ENCODE measurements around the gene CCDC170. TPM values are rescaled to one million over a fixed set of nuclear protein-coding genes. Genes with fewer than 3 reads are reported as not detected.

The CCDC170 gene
- total RNA-seq, 2 experiments from 2014 or later: not detected

GRCh38 chr6:151536188-151536479 is 42.3 kb downstream of the CCDC170 start:
- DNase-seq: no peak
- Histone ChIP-seq H3K9me3 (ENCODE audit: control insufficient read depth in 1 of 2, insufficient read depth in 1 of 2, low read length in 2 of 2) (peaks cover 10 to 13% of the 10 kb centered on the region in 2 experiments), H3K36me3 (ENCODE audit: insufficient read depth, low read length) (no peaks in the 10 kb centered on the region), H3K4me3 (ENCODE audit: low read length) (no peak overlapping the region), H3K27me3 (ENCODE audit: control insufficient read depth in 1 of 2, insufficient read depth in 2 of 2, low read length in 2 of 2) (no peaks in the 10 kb centered on the region), H3K4me1 (ENCODE audit: insufficient read depth, low read length) (no peaks in the 10 kb centered on the region), H3K27ac (ENCODE audit: low read depth in 1 of 2, low read length in 2 of 2) (no peak overlapping the region)
- Mint-ChIP-seq H3K36me3 (ENCODE audit: low read depth) (no peaks in the 10 kb centered on the region), H3K9me3 (peaks cover 11% of the 10 kb centered on the region), H3K4me3 (no peak overlapping the region), H3K4me1 (ENCODE audit: low read depth) (no peaks in the 10 kb centered on the region), H3K27ac (no peak overlapping the region), H3K27me3 (no peaks in the 10 kb centered on the region)
- TF ChIP-seq CTCF (IDR thresholded peaks at IDR 0.05): no peak
- intact Hi-C loops (cut with DNase I, micrococcal nuclease): no loop called here
- no peak for ATAC-seq (ENCODE audit: poor library complexity)
- ChIA-PET POLR2A (no interaction called here), CTCF (no interaction called here)

- no peak for ATAC-seq (ENCODE audit: poor library complexity)
- intact Hi-C loops (cut with DNase I, micrococcal nuclease): no loop called here
- H3K4me1 Mint-ChIP-seq (ENCODE audit: low read depth): no peaks in the 10 kb centered on the region
- H3K9me3 Mint-ChIP-seq: peaks cover 11% of the 10 kb centered on the region
- POLR2A ChIA-PET: no interaction called here
- Histone ChIP-seq H3K4me1 (ENCODE audit: insufficient read depth, low read length) (no peaks in the 10 kb centered on the region), H3K4me3 (ENCODE audit: low read length) (no peak overlapping the region), H3K27me3 (ENCODE audit: control insufficient read depth in 1 of 2, insufficient read depth in 2 of 2, low read length in 2 of 2) (no peaks in the 10 kb centered on the region), H3K36me3 (ENCODE audit: insufficient read depth, low read length) (no peaks in the 10 kb centered on the region), H3K9me3 (ENCODE audit: control insufficient read depth in 1 of 2, insufficient read depth in 1 of 2, low read length in 2 of 2) (peaks cover 10 to 13% of the 10 kb centered on the region in 2 experiments), H3K27ac (ENCODE audit: low read depth in 1 of 2, low read length in 2 of 2) (no peak overlapping the region)
- H3K4me3 Mint-ChIP-seq: no peak overlapping the region
- DNase-seq: no peak
- TF ChIP-seq CTCF (IDR thresholded peaks at IDR 0.05): no peak
- CTCF ChIA-PET: interaction anchor here (0.6 kb wide), 1 partner anchor 45 kb away, joined by 4 read pairs; no protein-coding TSS in a partner anchor
- no peak overlapping the region for H3K27ac Mint-ChIP-seq
- no peaks in the 10 kb centered on the region for H3K36me3 Mint-ChIP-seq (ENCODE audit: low read depth)
- no peaks in the 10 kb centered on the region for H3K27me3 Mint-ChIP-seq
These were observed 43.7 kb downstream of the CCDC170 start for GRCh38 chr6:151537556-151537955.

GRCh38 chr6:151539506-151540268 is 45.9 kb downstream of the CCDC170 start:
- Histone ChIP-seq H3K4me3 (ENCODE audit: low read length) (no peak overlapping the region), H3K9me3 (ENCODE audit: control insufficient read depth in 1 of 2, insufficient read depth in 1 of 2, low read length in 2 of 2) (peaks cover 5 to 13% of the 10 kb centered on the region in 2 experiments), H3K4me1 (ENCODE audit: insufficient read depth, low read length) (no peaks in the 10 kb centered on the region), H3K27me3 (ENCODE audit: control insufficient read depth in 1 of 2, insufficient read depth in 2 of 2, low read length in 2 of 2) (no peaks in the 10 kb centered on the region), H3K27ac (ENCODE audit: low read depth in 1 of 2, low read length in 2 of 2) (no peak overlapping the region), H3K36me3 (ENCODE audit: insufficient read depth, low read length) (no peaks in the 10 kb centered on the region)
- DNase-seq (no peak), ATAC-seq (ENCODE audit: poor library complexity) (no peak)
- Mint-ChIP-seq H3K4me3 (no peak overlapping the region), H3K27me3 (no peaks in the 10 kb centered on the region), H3K27ac (no peak overlapping the region), H3K4me1 (ENCODE audit: low read depth) (no peaks in the 10 kb centered on the region), H3K36me3 (ENCODE audit: low read depth) (no peaks in the 10 kb centered on the region), H3K9me3 (peaks cover 11% of the 10 kb centered on the region)
- intact Hi-C loops (cut with DNase I, micrococcal nuclease): no loop called here
- CTCF ChIA-PET: no interaction called here
- no peak for TF ChIP-seq CTCF (IDR thresholded peaks at IDR 0.05)
- POLR2A ChIA-PET: no interaction called here
